Measurements from ENCODE around the gene CTSK. TPM values are rescaled to one million over a fixed set of nuclear protein-coding genes. Genes with fewer than 3 reads are reported as not detected.
A peak's percentile ranks its signal among the peaks of the same experiment; 100 is the strongest.
"Not testable (repeated sequence)": the region's sequence is repeated elsewhere in the genome, so short reads cannot be mapped to it uniquely, and the experiment has no call there.

Gene CTSK
- total RNA-seq, 1 donor from 2014 or later, result 16.7 TPM

GRCh38 chr1:150842343-150842742 is 34.3 kb upstream of the CTSK start:
- no peak for TF ChIP-seq CTCF (conservative IDR thresholded peaks at IDR 0.05)
- DNase-seq (ENCODE audit: extremely low spot score, unreplicated experiment), result no peak
- Mint-ChIP-seq H3K4me3 (no peak overlapping the region), H3K36me3 (peaks cover 29% of the 10 kb centered on the region), H3K27ac (no peak overlapping the region), H3K27me3 (no peaks in the 10 kb centered on the region), H3K4me1 (ENCODE audit: unreplicated experiment) (no peaks in the 10 kb centered on the region), H3K9me3 (no peaks in the 10 kb centered on the region)

GRCh38 chr1:150841626-150842025 is 33.6 kb upstream of the CTSK start:
- H3K27me3 Mint-ChIP-seq, result no peaks in the 10 kb centered on the region
- TF ChIP-seq CTCF (conservative IDR thresholded peaks at IDR 0.05), result no peak
- no peak for DNase-seq (ENCODE audit: extremely low spot score, unreplicated experiment)
- no peaks in the 10 kb centered on the region for H3K9me3 Mint-ChIP-seq
- peaks cover 29% of the 10 kb centered on the region for H3K36me3 Mint-ChIP-seq
- no peak overlapping the region for H3K4me3 Mint-ChIP-seq
- H3K4me1 Mint-ChIP-seq (ENCODE audit: unreplicated experiment), result no peaks in the 10 kb centered on the region
- no peak overlapping the region for H3K27ac Mint-ChIP-seq

- not testable (repeated sequence) for H3K4me3 Mint-ChIP-seq; H3K27me3 Mint-ChIP-seq; H3K9me3 Mint-ChIP-seq; H3K27ac Mint-ChIP-seq; H3K4me1 Mint-ChIP-seq (ENCODE audit: unreplicated experiment); DNase-seq (ENCODE audit: extremely low spot score, unreplicated experiment)
- H3K36me3 Mint-ChIP-seq, result peaks cover 28% of the 10 kb centered on the region
Observed at GRCh38 chr1:150840850-150841249, 32.8 kb upstream of the CTSK start.

GRCh38 chr1:150836129-150836773 is 28.2 kb upstream of the CTSK start:
- Mint-ChIP-seq H3K4me3 (no peak overlapping the region), H3K27ac (no peak overlapping the region), H3K9me3 (no peaks in the 10 kb centered on the region), H3K27me3 (no peaks in the 10 kb centered on the region), H3K36me3 (peaks cover 44% of the 10 kb centered on the region), H3K4me1 (ENCODE audit: unreplicated experiment) (no peaks in the 10 kb centered on the region)
- no peak for DNase-seq (ENCODE audit: extremely low spot score, unreplicated experiment)
- no peak for TF ChIP-seq CTCF (conservative IDR thresholded peaks at IDR 0.05)

DNA sequence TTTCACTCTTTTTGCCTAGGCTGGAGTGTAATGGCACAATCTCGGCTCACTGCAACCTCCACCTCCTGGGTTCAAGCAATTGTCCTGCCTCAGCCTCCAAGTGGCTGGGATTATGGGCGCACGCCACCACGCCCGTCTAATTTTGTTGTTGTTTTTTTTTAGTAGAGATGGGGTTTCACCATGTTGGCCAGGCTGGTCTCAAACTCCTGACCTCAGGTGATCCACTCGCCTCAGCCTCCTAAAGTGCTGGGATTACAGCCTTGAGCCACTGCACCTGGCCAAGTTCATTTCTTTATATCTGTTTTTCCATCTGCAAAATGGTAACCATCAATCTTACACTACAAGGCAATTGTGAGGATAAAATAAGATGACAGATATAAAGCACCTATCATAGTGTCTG is 25.9 kb upstream of the CTSK start:
- H3K9me3 Mint-ChIP-seq; H3K4me1 Mint-ChIP-seq (ENCODE audit: unreplicated experiment); H3K27me3 Mint-ChIP-seq; DNase-seq (ENCODE audit: extremely low spot score, unreplicated experiment); H3K4me3 Mint-ChIP-seq; H3K27ac Mint-ChIP-seq: not testable (repeated sequence)
- peaks cover 40% of the 10 kb centered on the region for H3K36me3 Mint-ChIP-seq

DNA sequence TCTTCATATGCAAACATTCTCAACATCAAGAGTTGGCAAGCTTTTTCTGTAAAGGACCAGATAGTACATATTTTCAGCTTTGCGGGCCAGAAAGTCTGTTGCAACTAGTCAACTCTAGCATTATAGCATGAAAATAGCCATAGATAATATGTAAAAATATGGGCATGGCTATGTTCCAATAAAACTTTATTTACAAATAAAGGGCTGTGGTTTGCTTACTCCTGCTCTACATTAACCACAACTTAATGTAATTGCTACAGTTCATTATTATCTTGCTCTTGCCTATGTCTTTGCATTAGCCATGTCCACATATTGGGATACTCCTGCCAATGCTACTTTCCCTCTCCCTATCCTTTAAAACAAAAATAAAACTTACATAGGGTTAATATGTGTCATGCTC is 24.5 kb upstream of the CTSK start:
- H3K27ac Mint-ChIP-seq, result no peak overlapping the region
- no peaks in the 10 kb centered on the region for H3K27me3 Mint-ChIP-seq
- H3K4me3 Mint-ChIP-seq, result no peak overlapping the region
- no peak for TF ChIP-seq CTCF (conservative IDR thresholded peaks at IDR 0.05)
- no peaks in the 10 kb centered on the region for H3K9me3 Mint-ChIP-seq
- H3K36me3 Mint-ChIP-seq, result peaks cover 33% of the 10 kb centered on the region
- no peaks in the 10 kb centered on the region for H3K4me1 Mint-ChIP-seq (ENCODE audit: unreplicated experiment)
- DNase-seq (ENCODE audit: extremely low spot score, unreplicated experiment), result no peak

- TF ChIP-seq CTCF (conservative IDR thresholded peaks at IDR 0.05), result peak; percentile 72
- Mint-ChIP-seq H3K4me1 (ENCODE audit: unreplicated experiment) (no peaks in the 10 kb centered on the region), H3K27ac (no peak overlapping the region), H3K4me3 (no peak overlapping the region), H3K9me3 (no peaks in the 10 kb centered on the region), H3K27me3 (no peaks in the 10 kb centered on the region), H3K36me3 (peaks cover 27% of the 10 kb centered on the region)
- no peak for DNase-seq (ENCODE audit: extremely low spot score, unreplicated experiment)
Observed at GRCh38 chr1:150829751-150830150, 21.7 kb upstream of the CTSK start.
